MCF 10A (cell line): ENCODE results near the gene ATG2A. TPM values are rescaled to one million over a fixed set of nuclear protein-coding genes. Genes with fewer than 3 reads are reported as not detected.

Experiments
- BruUV-seq: library from RNA; stranded (reverse); fragments of 400-500 nt; replicated peaks from 2 replicates; lab custom pipeline; 2021; lab: Mats Ljungman, UMichigan
- CTCF ChIA-PET: fragments of 300-600 bp; sonication (Branson Sonifier 250); formaldehyde crosslinking; extraction: SDS; loops from one replicate; lab custom pipeline; 2021; ENCODE audit warnings: antibody characterized with exemption, inconsistent platforms; lab: Yijun Ruan, JAX
- POLR2A ChIA-PET: fragments of 300-600, 350-650 bp; sonication (Branson Sonifier 250); formaldehyde crosslinking; extraction: SDS; loops from one replicate; lab custom pipeline; 2020; ENCODE audit warnings: antibody characterized with exemption, inconsistent platforms; lab: Yijun Ruan, JAX
- DNase-seq: peaks from one replicate; pipeline ENCODE4 v3.0.0-alpha.2; 2018; ENCODE audit not compliant: unreplicated experiment
- H3K27ac Mint-ChIP-seq: one replicate; pipeline ENCODE4 v1.8.0; 2022; ENCODE audit warnings: mild to moderate bottlenecking, low read depth, mixed read lengths; ENCODE audit not compliant: unreplicated experiment
- H3K27me3 Mint-ChIP-seq: one replicate; pipeline ENCODE4 v1.8.0; 2022; ENCODE audit warnings: mixed read lengths; ENCODE audit not compliant: insufficient read depth, unreplicated experiment
- H3K36me3 Mint-ChIP-seq: one replicate; pipeline ENCODE4 v1.8.0; 2022; ENCODE audit warnings: mild to moderate bottlenecking, moderate library complexity, mixed read lengths; ENCODE audit not compliant: insufficient read depth, unreplicated experiment
- H3K4me1 Mint-ChIP-seq: one replicate; pipeline ENCODE4 v1.8.0; 2022; ENCODE audit warnings: mixed read lengths; ENCODE audit not compliant: insufficient read depth, unreplicated experiment
- H3K4me3 Mint-ChIP-seq: one replicate; pipeline ENCODE4 v1.8.0; 2022; ENCODE audit warnings: mild to moderate bottlenecking, moderate library complexity, mixed read lengths; ENCODE audit not compliant: unreplicated experiment
- H3K9me3 Mint-ChIP-seq: one replicate; pipeline ENCODE4 v1.8.0; 2022; ENCODE audit warnings: mixed read lengths; ENCODE audit not compliant: unreplicated experiment
- CTCF ChIP-seq: fragments of 200-600 bp; IDR thresholded peaks from one replicate; pipeline ENCODE4 v1.8.0; 2022; ENCODE audit warnings: antibody characterized with exemption, mild to moderate bottlenecking; ENCODE audit not compliant: unreplicated experiment
- intact Hi-C: fragments of 100-400 bp; cut with micrococcal nuclease; formaldehyde crosslinking; loops from 2 replicates; pipeline ENCODE4 v1.14.1; 2022
- total RNA-seq: library from RNA; stranded (reverse); gene quantifications from 2 replicates; pipeline ENCODE4 v1.2.3, GENCODE V29; 2022

Gene ATG2A
- total RNA-seq, 1 experiment from 2014 or later = 28.7 TPM

GRCh38 chr11:64877390-64878222, 39.4 kb downstream of the ATG2A start:
- no peak for DNase-seq
- intact Hi-C loops = loop anchor here (1.0 kb wide), 3 partner anchors 8 to 30 kb away; no protein-coding TSS in a partner anchor
- ChIA-PET CTCF (interaction anchor here (0.6 to 19.1 kb wide), 12 partner anchors 11 to 610 kb away, joined by 3 to 286 read pairs (median 4); partner anchors contain the start of genes ARL2 and CDC42BPG), POLR2A (interaction anchor here (0.5 to 7.3 kb wide), 22 partner anchors 12 to 456 kb away, joined by 3 to 103 read pairs (median 5); partner anchors contain the start of genes CAPN1, CDC42BPG, DPF2 and FAU)
- H3K27ac Mint-ChIP-seq = peak overlapping the region; percentile 95
- TF ChIP-seq CTCF = no peak
- peaks cover 20% of the 10 kb centered on the region for H3K36me3 Mint-ChIP-seq
- H3K9me3 Mint-ChIP-seq = no peaks in the 10 kb centered on the region
- peaks cover 22% of the 10 kb centered on the region for H3K4me1 Mint-ChIP-seq
- H3K27me3 Mint-ChIP-seq = no peaks in the 10 kb centered on the region
- no TSS peak for BruUV-seq
- H3K4me3 Mint-ChIP-seq = peak overlapping the region; percentile 95

- H3K27me3 Mint-ChIP-seq = no peaks in the 10 kb centered on the region
- CTCF ChIA-PET = interaction anchor here (0.5 to 19.1 kb wide), 10 partner anchors 9 to 476 kb away, joined by 3 to 286 read pairs (median 4); partner anchors contain the start of genes ARL2 and CDC42BPG
- no TSS peak for BruUV-seq
- peak overlapping the region; percentile 95 for H3K27ac Mint-ChIP-seq
- POLR2A ChIA-PET = interaction anchor here (0.5 to 7.3 kb wide), 22 partner anchors 9 to 457 kb away, joined by 3 to 103 read pairs (median 5); partner anchors contain the start of genes CAPN1, CDC42BPG, DPF2 and FAU
- peaks cover 25% of the 10 kb centered on the region for H3K36me3 Mint-ChIP-seq
- peaks cover 22% of the 10 kb centered on the region for H3K4me1 Mint-ChIP-seq
- intact Hi-C loops = no loop called here
- no peak for DNase-seq
- H3K4me3 Mint-ChIP-seq = peak overlapping the region; percentile 95
- no peak for TF ChIP-seq CTCF
- H3K9me3 Mint-ChIP-seq = no peaks in the 10 kb centered on the region
Observed at GRCh38 chr11:64876835-64877341, 40.1 kb downstream of the ATG2A start.

- Mint-ChIP-seq H3K36me3 (peaks cover 25% of the 10 kb centered on the region), H3K4me1 (peaks cover 22% of the 10 kb centered on the region), H3K27ac (peak overlapping the region; percentile 95), H3K9me3 (no peaks in the 10 kb centered on the region), H3K27me3 (no peaks in the 10 kb centered on the region), H3K4me3 (peak overlapping the region; percentile 95)
- ChIA-PET CTCF (interaction anchor here (0.5 to 19.1 kb wide), 9 partner anchors 8 to 236 kb away, joined by 3 to 286 read pairs (median 4); partner anchors contain the start of gene CDC42BPG), POLR2A (interaction anchor here (0.6 to 7.3 kb wide), 14 partner anchors 10 to 348 kb away, joined by 3 to 103 read pairs (median 4); partner anchors contain the start of genes CAPN1 and CDC42BPG)
- no peak for DNase-seq
- no peak for TF ChIP-seq CTCF
- no TSS peak for BruUV-seq
- intact Hi-C loops = no loop called here
Observed at GRCh38 chr11:64876229-64876750, 40.7 kb downstream of the ATG2A start.
